Ovary (tissue), 9 donors: Measurements from ENCODE around the gene SEPTIN5. TPM values are rescaled to one million over a fixed set of nuclear protein-coding genes. Genes with fewer than 3 reads are reported as not detected.

Source experiments
- DNase-seq, 5 donors: peaks; one replicate each; pipeline ENCODE4 v3.0.0-alpha.2; 2019 to 2020
- H3K27ac ChIP-seq, 2 donors: fragments of 200-600 bp; one replicate each; pipeline versions ENCODE4 v1.5.1 to v1.8.0; 2019 to 2022
- H3K27me3 ChIP-seq: fragments of 200-600 bp; one replicate; pipeline ENCODE4 v1.8.0; 2022
- H3K36me3 ChIP-seq: fragments of 200-600 bp; sonication (generic); one replicate; pipeline ENCODE4 v1.5.1; 2019
- H3K4me1 ChIP-seq: one replicate; pipeline ENCODE4 v1.8.1; 2013; ENCODE audit warnings: mild to moderate bottlenecking, moderate library complexity; ENCODE audit not compliant: insufficient read depth
- H3K4me3 ChIP-seq: fragments of 200-600 bp; sonication (generic); one replicate; pipeline ENCODE4 v1.5.1; 2017
- H3K9me3 ChIP-seq, 2 donors: fragments of 200-600 bp in 1 of 2; sonication (generic) in 1 of 2; one replicate each; pipeline versions ENCODE4 v1.5.1 to v1.8.1; 2013 to 2019; ENCODE audit warnings: mild to moderate bottlenecking in 1 of 2, moderate library complexity in 1 of 2
- CTCF ChIP-seq, 3 donors: fragments of 450-650 bp in 2 of 3; fragments of 200-600 bp in 1 of 3; IDR thresholded peaks; one replicate each; pipeline versions ENCODE4 v1.5.1 to v1.8.0; 2016 to 2022; ENCODE audit warnings: antibody characterized with exemption in 3 of 3, mild to moderate bottlenecking in 1 of 3
- EP300 ChIP-seq: sonication (generic); formaldehyde crosslinking; IDR thresholded peaks from one replicate; pipeline ENCODE4 v1.6.1; 2017; ENCODE audit warnings: antibody characterized with exemption
- POLR2A ChIP-seq: fragments of 450-650 bp; IDR thresholded peaks from one replicate; pipeline ENCODE4 v1.6.1; 2017; ENCODE audit warnings: antibody characterized with exemption, mild to moderate bottlenecking, moderate library complexity
- WGBS, 3 donors: extraction: QIAGEN DNeasy Blood & Tissue Kit in 1 of 3; methylation state at CpG; one replicate each; pipeline versions ENCODE4 v1.1.5 to v1.1.7; 2013 to 2017; 5-methylcytosine and 5-hydroxymethylcytosine counted together
- intact Hi-C, 4 donors: fragments of 100-400 bp; cut with DNase I; formaldehyde crosslinking; loops; one replicate each; pipeline versions ENCODE4 v1.11.0 to v1.15.1; 2022 to 2023
- polyA plus RNA-seq, 2 donors: library from polyadenylated mRNA; stranded (reverse); fragments of 200-250 nt in 1 of 2; fragments of 350-450 nt in 1 of 2; fragmentation: Illumina TruSeq in 1 of 2; extraction: RNeasy Lipid Tissue Mini Kit (QIAGEN cat#74804) in 1 of 2; gene quantifications; one replicate each; pipeline ENCODE4 v1.2.3, GENCODE V29; 2013 to 2014
- total RNA-seq, 7 donors: library from RNA; depleted of rRNA in 2 of 7; stranded (reverse); fragments of >200 nt in 2 of 7; fragmentation: NEBNext Ultra II Directional in 3 of 7; extraction: Animal tissue kit (Norgen Biotek cat#: 25700) in 3 of 7; gene quantifications; one replicate each; pipeline versions ENCODE4 v1.1.0 to v1.2.4, GENCODE V29; 2016 to 2023
- donor health status: DM: no; HTN: no; CAD: no; lungs with moderate emphysema.
- donor health status: DM: no; HTN: no; CAD: no.
- donor health status: Bipolar disorder and iron deficiency.
- donor health status: DM: yes; HTN: yes; CAD: no.
- donor health status: DM: no; HTN: no; CAD: no.
- donor health status: DM: yes; HTN: yes; CAD: no.

Gene SEPTIN5
- total and polyA plus RNA-seq, 9 donors, result 21.0 to 55.0 (median 30.9) TPM

DNA sequence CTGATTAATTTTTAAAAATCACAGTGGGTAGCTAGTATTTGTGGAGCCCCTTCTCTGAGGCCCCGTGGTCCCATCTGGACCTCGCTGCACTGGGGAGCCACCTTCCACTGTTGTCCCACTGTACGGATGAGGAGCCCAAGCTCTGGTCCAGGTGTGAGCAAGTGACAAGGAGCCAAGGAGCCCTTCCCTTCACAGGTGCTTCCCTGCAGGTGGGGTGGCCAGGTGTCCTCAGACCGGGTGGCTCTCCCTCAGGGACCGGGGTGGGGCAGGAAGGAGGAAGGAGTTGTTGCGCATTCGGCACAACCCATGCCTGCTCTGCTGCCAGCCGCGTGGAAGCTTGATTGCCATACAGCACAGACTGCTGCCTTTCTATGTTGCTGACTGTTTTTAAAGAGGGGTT is 10.4 kb upstream of the SEPTIN5 start:
- no peaks in the 10 kb centered on the region for H3K36me3 ChIP-seq
- TF ChIP-seq CTCF (IDR thresholded peaks at IDR 0.05) (no peak), EP300 (no peak), POLR2A (no peak)
- H3K4me3 ChIP-seq, result no peak overlapping the region
- WGBS, 3 donors, result 75 to 81% (median 77%) methylated on average over 9 of the region's 9 CpGs
- no peaks in the 10 kb centered on the region for H3K4me1 ChIP-seq
- DNase-seq, result no peak
- no peak overlapping the region for H3K27ac ChIP-seq
- intact Hi-C loops, result no loop called here
- no peaks in the 10 kb centered on the region for H3K9me3 ChIP-seq
- no peaks in the 10 kb centered on the region for H3K27me3 ChIP-seq

DNA sequence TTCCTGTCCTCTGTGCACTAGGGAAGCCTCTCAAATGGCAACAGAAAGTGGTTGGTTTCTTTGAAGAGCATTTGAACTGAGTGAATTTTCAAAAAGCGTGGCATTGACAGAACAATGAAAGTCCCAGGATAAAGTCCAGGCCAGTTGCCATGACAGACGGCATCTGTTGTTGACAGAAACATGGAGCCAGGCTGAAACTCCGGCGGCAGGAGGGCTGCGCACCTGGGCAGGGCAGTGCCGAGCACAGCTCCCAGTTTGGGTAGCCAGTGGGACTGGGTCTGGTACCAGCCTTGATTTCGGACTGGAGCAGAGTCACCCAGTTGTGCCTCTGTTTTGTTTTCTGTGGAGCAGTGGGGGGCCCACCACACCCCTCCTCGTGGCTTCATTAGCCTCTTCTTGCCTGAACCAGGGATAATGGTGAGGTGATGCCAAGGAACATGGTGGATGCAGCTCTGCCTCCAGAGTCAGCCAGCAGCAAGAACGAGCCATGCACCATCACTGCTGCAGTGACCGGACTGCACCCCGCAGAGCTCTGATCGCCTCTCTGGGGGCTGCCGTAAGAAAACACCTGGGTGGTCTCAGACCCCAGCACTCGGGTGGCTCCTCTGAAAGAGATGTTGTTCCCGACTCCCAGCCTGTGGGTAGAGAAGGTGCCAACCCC is 9.8 kb upstream of the SEPTIN5 start:
- H3K27me3 ChIP-seq, result no peaks in the 10 kb centered on the region
- H3K4me1 ChIP-seq, result no peaks in the 10 kb centered on the region
- no peaks in the 10 kb centered on the region for H3K9me3 ChIP-seq
- no peak overlapping the region for H3K4me3 ChIP-seq
- WGBS, 3 donors, result 75 to 83% (median 79%) methylated on average over 15 of the region's 15 CpGs
- TF ChIP-seq EP300 (no peak), POLR2A (no peak), CTCF (IDR thresholded peaks at IDR 0.05) (no peak)
- H3K27ac ChIP-seq, result no peak overlapping the region
- no peak for DNase-seq
- H3K36me3 ChIP-seq, result no peaks in the 10 kb centered on the region
- intact Hi-C loops, result no loop called here

DNA sequence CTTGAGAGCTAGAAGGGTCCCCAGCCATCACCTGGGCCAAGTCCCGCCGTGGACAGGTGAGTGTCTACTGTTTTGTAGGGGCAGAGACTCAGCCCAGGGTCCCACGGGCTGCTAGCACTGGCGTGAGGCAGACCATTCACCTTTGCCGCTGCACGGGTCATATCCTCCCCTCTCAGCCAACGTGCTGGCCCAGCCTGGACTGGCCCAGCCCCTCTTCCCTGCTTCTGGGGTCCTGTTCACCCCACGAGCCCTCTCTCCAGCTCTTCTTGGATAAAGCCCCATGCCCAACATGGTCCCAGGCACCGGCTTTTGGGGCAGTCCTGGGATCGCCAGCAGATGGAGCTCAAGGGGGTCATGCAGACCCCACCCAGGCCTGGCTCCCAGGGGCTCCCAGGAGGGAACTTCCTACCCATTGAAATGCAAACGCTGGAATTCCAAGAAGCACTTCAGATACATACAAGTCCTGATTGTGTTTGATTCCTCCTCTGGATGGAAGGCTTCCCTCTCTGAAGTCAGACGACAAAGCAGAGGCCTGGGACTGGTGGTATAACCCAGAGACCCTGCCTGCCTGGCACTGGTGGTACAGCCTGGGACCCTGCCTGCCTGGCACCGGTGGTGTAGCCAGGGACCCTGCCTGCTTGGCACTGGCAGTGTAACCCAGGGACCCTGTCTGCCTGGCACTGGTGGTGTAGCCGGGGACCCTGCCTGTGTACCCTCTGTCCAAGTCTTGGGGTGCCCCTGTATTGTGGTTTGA is 8.9 kb upstream of the SEPTIN5 start:
- H3K4me1 ChIP-seq, result no peaks in the 10 kb centered on the region
- H3K9me3 ChIP-seq, result no peaks in the 10 kb centered on the region
- no peak for DNase-seq
- H3K27ac ChIP-seq, result no peak overlapping the region
- WGBS, 3 donors, result 58 to 67% (median 62%) methylated on average over 14 of the region's 14 CpGs
- no peak for TF ChIP-seq EP300
- no peak for TF ChIP-seq POLR2A
- TF ChIP-seq CTCF (IDR thresholded peaks at IDR 0.05), result no peak
- no peak overlapping the region for H3K4me3 ChIP-seq
- no peaks in the 10 kb centered on the region for H3K27me3 ChIP-seq
- H3K36me3 ChIP-seq, result no peaks in the 10 kb centered on the region
- intact Hi-C loops, result no loop called here

GRCh38 chr22:19706661-19707151 is 7.6 kb upstream of the SEPTIN5 start:
- TF ChIP-seq CTCF (IDR thresholded peaks at IDR 0.05), result no peak
- no peak overlapping the region for H3K4me3 ChIP-seq
- intact Hi-C loops, result no loop called here
- 84 to 95% (median 91%) methylated on average over 7 of the region's 7 CpGs for WGBS, 3 donors
- no peak for DNase-seq
- no peaks in the 10 kb centered on the region for H3K4me1 ChIP-seq
- no peaks in the 10 kb centered on the region for H3K27me3 ChIP-seq
- H3K9me3 ChIP-seq, result no peaks in the 10 kb centered on the region
- H3K27ac ChIP-seq, result no peak overlapping the region
- H3K36me3 ChIP-seq, result no peaks in the 10 kb centered on the region
